OCI-M1 (cell line): ENCODE measurements around the gene RNASET2.
"Not testable (repeated sequence)": the region's sequence is repeated elsewhere in the genome, so short reads cannot be mapped to it uniquely, and the experiment has no call there.

ENCODE experiments used
- DNase-seq: peaks from one replicate; lab custom pipeline; 2025; lab: John Stamatoyannopoulos, UW

RNASET2 gene

DNA sequence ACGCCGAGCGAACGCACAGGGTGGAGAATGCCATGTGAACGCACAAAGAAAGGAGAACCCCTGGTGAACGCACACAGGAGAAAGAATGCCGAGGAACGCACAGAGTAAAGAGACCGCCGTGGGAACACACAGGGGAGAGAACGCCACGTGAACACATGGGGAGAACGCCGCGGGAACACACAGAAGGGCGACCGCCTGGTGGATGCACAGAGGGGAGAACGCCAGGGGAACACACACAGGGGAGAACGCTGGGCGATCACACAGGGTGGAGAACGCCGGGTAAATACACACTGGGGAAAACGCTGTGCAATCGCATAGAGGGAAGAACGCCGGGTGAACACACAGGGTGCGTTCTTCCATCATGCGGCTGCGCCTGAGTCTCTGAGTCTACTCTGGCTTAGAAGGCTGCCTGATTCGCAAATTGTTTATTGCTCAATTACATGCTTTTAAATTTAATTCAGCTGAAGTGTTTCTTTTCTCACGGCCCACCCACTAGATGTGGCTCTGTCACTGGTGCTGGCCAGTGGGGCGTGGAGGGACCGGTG is 54.1 kb downstream of the RNASET2 start:
- DNase-seq: no peak

DNA sequence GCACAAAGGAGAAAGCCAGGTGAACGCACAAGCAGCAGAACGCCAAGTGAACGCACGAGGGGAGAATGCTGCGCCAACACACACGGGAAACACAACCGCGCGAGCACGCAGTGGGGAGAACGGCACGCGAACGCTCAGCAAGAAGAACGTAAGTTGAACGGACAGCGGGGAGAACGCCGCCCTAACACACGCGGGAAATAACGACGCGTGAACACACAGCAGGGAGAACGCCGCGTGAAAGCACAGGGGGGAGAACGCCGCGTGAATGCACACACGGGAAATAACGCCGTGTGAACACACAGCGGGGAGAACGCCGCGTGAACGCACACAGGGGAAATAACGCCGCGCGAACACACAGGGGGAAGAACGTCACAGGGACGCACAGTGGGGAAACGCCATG is 54.7 kb downstream of the RNASET2 start:
- DNase-seq: no peak

DNA sequence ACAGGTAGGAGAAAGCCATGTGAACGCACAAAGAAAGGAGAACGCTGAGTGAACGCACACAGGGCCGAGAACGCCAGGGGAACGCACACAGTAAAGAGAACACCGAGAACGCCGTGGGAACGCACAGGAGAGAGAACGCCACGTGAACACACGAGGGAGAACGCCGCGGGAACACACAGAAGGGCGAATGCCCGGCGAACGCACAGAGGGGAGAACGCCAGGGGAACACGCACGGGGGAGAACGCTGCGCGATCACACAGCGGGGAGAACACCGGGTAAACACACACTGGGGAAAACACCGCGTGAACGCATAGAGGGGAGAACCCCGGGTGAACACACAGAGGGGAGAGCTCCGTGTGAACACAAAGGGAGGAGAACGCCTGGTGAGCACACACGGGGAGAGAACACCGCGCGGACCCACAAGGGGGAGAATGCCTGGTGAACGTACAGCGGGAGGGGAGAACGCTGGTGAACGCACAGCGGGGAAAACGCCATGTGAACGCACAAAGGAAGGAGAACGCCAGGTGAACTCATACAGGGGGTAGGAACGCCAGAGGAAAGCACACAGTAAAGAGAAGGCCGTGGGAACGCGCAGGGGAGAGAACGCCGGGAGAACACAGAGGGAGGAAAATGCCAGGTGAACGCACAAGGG is 55.3 kb downstream of the RNASET2 start:
- DNase-seq: no peak

DNA sequence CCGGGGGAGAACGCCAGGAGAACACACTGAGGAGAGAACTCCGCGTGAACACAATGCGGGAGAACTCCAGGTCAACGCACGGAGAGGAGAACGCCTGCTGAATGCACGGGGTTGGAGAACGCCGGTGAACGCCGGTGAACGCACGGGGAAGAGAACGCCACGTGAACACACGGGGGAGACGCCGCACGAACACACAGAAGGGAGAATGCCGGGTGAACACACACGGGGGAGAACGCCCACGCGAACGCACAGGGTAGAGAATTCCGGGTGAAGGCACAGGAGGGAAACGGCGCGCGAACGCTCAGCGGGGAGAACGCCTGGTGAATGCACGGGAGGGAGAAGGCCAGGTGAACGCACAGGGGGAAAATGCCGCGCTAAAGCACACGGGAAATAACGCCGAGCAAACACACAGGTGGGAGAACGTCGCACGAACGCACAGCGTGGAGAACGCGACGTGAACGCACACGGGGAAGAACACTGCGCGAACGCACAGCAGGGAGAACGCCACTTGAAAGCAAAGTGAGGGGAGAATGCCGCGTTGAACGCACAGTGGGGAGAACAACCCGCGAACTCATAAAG is 56.1 kb downstream of the RNASET2 start:
- DNase-seq: no peak

DNA sequence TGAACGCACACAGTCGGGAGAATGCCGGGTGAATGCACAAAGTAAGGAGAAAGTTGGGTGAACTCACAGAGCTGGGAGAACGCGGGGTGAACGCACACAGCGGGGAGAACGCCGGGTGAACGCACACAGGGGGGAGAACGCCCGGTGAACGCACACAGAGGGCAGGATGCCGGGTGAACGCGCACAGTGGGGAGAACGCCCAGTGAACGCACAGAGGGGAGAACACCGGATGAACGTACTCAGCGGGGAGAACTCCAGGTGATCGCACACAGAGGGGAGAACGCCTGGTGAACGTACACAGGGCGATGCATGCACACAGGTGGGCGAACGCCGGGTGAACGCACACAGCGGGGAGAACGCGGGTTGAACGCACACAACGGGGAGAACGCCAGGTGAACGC is 57.4 kb downstream of the RNASET2 start:
- DNase-seq: no peak

DNA sequence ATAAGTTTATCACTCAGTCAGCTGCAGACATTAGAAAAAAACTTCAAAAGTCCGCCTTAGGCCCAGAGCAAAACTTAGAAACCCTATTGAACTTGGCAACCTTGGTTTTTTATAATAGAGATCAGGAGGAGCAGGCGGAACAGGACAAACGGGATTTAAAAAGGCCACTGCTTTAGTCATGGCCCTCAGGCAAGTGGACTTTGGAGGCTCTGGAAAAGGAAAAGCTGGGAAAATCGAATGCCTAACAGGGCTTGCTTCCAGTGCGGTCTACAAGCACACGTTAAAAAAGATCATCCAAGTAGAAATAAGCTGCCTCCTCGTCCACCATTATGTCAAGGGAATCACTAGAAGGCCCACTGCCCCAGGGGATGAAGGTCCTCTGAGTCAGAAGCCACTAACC is 61.7 kb downstream of the RNASET2 start:
- not testable (repeated sequence) for DNase-seq

DNA sequence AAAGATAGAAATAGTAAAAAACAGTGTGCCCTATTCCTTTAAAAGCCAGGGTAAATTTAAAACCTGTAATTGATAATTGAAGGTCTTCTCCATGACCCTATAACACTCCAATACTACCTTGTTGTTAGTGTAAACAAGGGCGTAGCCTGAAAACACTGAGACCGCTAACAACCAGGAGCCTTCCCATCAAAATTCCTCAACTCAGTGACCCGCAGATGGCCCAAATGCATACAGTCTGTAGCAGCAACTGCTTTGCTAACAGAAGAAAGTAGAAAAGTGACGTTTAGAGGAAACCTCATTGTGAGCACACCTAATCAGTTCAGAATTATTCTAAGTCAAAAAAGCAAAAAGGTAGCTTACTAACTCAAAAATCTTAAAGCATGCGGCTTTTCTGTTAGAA is 63.9 kb downstream of the RNASET2 start:
- not testable (repeated sequence) for DNase-seq

DNA sequence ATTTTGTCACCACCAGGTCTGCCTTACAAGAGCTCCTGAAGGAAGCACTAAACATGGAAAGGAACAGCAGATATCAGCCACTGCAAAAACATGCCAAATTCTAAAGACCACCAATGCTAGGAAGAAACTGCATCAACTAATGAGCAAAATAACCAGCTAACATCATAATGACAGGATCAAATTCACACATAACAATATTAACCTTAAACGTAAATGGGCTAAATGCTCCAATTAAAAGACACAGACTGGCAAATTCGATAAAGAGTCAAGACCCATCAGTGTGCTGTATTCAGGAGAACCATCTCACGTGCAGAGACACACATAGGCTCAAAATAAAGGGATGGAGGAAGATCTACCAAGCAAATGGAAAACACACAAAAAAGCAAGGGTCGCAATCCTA is 69.6 kb downstream of the RNASET2 start:
- DNase-seq: not testable (repeated sequence)

DNA sequence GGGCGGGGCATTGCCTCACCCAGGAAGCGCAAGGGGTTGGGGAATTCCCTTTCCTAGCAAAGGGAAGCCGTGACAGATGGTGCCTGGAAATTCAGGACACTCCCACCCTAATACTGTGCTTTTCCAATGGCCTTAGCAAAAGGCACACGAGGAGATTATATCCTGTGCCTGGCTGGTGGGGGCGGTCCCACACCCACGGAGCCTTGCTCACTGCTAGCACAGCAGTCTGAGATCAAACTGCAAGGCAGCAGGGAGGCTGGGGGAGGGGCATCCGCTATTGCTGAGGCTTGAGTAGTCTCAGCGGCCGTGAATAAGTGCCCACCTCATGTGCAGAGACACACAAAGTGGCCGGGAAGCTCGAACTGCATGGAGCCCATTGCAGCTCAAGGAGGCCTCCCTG is 71.4 kb downstream of the RNASET2 start:
- DNase-seq: not testable (repeated sequence)

DNA sequence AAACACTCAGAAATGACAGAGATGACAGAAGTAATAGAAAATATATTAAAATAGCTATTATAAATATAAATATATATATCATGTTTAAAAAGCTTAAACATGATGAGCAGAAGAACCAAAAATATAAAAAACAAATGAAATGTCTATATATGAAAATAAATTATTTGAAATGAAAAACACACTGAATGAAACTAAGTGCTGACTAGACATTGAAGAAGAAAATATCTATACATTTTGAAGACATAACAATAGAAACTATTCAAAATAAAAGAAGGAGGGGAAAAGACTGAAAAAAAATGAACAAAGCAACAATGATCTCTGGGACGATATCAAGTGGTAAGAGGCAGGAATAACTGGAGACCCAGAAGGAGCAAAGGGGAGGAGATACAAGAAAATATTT is 76.8 kb downstream of the RNASET2 start:
- DNase-seq: no peak
